ENCODE measurements around the gene CHCHD10. TPM values are rescaled to one million over a fixed set of nuclear protein-coding genes. Genes with fewer than 3 reads are reported as not detected.
A peak's percentile ranks its signal among the peaks of the same experiment; 100 is the strongest.

The CHCHD10 gene
- total and polyA plus RNA-seq, 10 of the 15 experiments (the other 5 are each of a cell fraction or from before 2014, with no cell fraction given) = 13.2 to 241 (median 128) TPM

GRCh38 chr22:23800297-23801237 lies 32.8 kb upstream of the CHCHD10 start (continued):
- TF ChIP-seq ZBTB4 (CRISPR knock-in tag; IDR thresholded peaks at IDR 0.05) = no peak
- peak; percentile 92 for TF ChIP-seq SPI1 (IDR thresholded peaks at IDR 0.05; ENCODE audit: borderline replicate concordance, insufficient read depth, low read depth, low read length)
- TF ChIP-seq EZH2 (IDR thresholded peaks at IDR 0.05; ENCODE audit: borderline replicate concordance, control insufficient read depth, low read depth, low read length) = no peak
- TF ChIP-seq MTA3 (IDR thresholded peaks at IDR 0.05; ENCODE audit: borderline replicate concordance, low read length) = peak; percentile 29; the same call in 1 of the 2 replicates
- peak in 1 of 2 experiments; percentile 74; a peak in 2 of 4 replicates for TF ChIP-seq EP300 (IDR thresholded peaks at IDR 0.05; ENCODE audit: borderline replicate concordance in 1 of 2, control insufficient read depth in 1 of 2, low read depth in 2 of 2, low read length in 2 of 2)
- TF ChIP-seq ZNF274 (IDR thresholded peaks at IDR 0.05; ENCODE audit: insufficient read depth, insufficient read length) = no peak
- 0 out of 2 replicates have a peak, but pooled peaks have one; percentile 44 for TF ChIP-seq YY1 (IDR thresholded peaks at IDR 0.05; ENCODE audit: low read depth, low read length)
- no peak for TF ChIP-seq CBX5 (IDR thresholded peaks at IDR 0.05; ENCODE audit: low read depth)
- peak; percentile 95 for TF ChIP-seq TCF12 (IDR thresholded peaks at IDR 0.05; ENCODE audit: low read depth, low read length)
- TF ChIP-seq CUX1 (IDR thresholded peaks at IDR 0.05; ENCODE audit: insufficient replicate concordance, low read depth, low read length) = peak; percentile 69
- TF ChIP-seq RELB (IDR thresholded peaks at IDR 0.05; ENCODE audit: low read depth) = 0 out of 2 replicates have a peak, but pooled peaks have one; percentile 17
- TF ChIP-seq CEBPB (IDR thresholded peaks at IDR 0.05; ENCODE audit: borderline replicate concordance in 1 of 2, low read depth in 2 of 2, low read length in 2 of 2) = no peak
- TF ChIP-seq SMARCA5 (IDR thresholded peaks at IDR 0.05) = peak; percentile 57; the same call in 1 of the 2 replicates
- TF ChIP-seq LARP7 (IDR thresholded peaks at IDR 0.05) = 0 out of 2 replicates have a peak, but pooled peaks have one; percentile 36
- peak in 1 of 2 experiments; percentile 61; a peak in 2 of 4 replicates for TF ChIP-seq ETV6 (conservative IDR thresholded peaks at IDR 0.05 in 1 of 2, IDR thresholded peaks at IDR 0.05 in 1 of 2; ENCODE audit: borderline replicate concordance in 1 of 2, low read depth in 1 of 2)
- 0 out of 2 replicates have a peak, but pooled peaks have one; percentile 75 for TF ChIP-seq CHD4 (IDR thresholded peaks at IDR 0.05)
- TF ChIP-seq MAX (IDR thresholded peaks at IDR 0.05; ENCODE audit: low read depth, low read length) = peak; percentile 21

Data from GM12878 (cell line).